ENCODE results near the gene CDKN1C. TPM values are rescaled to one million over a fixed set of nuclear protein-coding genes. Genes with fewer than 3 reads are reported as not detected.

Gene CDKN1C
- total and polyA plus RNA-seq, 12 donors = 17.7 to 817 (median 321) TPM

DNA sequence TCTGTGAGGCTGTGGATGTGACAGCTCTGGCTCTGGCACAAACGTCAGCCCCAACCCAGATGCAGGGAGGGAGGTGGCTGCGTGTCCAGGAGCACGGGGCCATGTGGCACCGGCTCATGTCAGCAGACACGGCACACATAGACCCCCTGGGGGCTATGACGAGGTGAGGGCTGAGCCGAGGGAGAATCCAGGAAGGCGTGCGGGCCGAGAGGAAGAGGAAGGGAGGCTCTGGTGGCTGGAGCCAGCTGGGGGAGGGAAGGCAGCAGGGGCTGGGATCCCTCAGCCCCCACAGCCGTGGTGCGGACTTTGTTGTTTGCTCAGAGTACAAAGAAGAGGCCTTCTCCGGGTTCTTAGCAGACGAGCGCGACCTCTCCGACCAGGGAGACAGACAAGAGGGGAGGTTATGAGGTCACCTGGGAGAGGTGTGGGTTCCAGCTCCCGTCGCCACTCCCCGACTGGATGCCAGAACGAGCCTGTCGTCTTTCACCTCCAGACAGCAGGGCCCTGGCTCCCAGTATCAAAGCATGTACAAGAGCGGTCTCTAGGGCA lies 46.1 kb downstream of the CDKN1C start:
- DNase-seq = no peak
- 78 to 91% (median 87%) methylated on average over 20 to 23 of the region's 23 CpGs for WGBS, 4 donors
- TF ChIP-seq CTCF (IDR thresholded peaks at IDR 0.05) = no peak
- no peak for TF ChIP-seq POLR2A (IDR thresholded peaks at IDR 0.05)
- peaks cover 6 to 8% of the 10 kb centered on the region in 2 donors for H3K4me1 ChIP-seq (replicated peaks in 1 of 2)
- no peaks in the 10 kb centered on the region for H3K27me3 ChIP-seq
- intact Hi-C loops (cut with DNase I) = no loop called here
- H3K4me3 ChIP-seq = no peak overlapping the region
- H3K9me3 ChIP-seq (replicated peaks in 1 of 3) = no peaks in the 10 kb centered on the region
- H3K36me3 ChIP-seq (replicated peaks in 1 of 2) = no peaks in the 10 kb centered on the region
- no peak overlapping the region for H3K27ac ChIP-seq

DNA sequence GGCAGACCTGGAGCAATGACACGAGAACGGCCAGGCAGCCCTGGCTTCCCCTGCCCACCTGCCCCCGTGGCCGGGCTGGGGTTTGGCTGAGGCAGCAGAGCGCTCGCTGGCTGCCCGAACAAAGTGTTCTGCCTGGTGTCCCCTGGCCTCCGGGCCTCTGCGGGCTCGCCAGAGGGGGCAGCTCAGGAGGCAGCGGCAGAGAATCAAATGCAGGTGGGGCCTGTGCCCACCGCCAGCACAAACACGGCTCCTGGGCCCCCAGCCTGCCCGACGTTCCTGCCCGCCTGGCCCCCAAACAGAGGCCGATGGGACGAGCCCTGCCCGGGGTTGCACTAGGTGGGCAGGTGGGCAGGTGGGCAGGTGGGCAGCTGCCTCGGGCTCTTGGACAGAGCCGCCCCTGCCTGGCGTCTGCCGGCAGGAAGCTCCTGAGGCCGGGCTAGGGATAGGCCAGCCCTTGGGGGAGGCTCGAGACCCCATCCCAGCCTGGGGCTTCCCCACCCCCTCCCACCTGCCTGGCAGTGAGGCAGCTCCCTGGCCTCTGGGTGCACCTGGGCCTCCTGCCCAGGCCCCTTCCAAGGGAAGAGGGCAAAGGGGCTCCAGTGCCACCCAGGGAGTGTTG lies 46.8 kb downstream of the CDKN1C start:
- H3K27ac ChIP-seq = no peak overlapping the region
- no peak overlapping the region for H3K4me3 ChIP-seq
- no peaks in the 10 kb centered on the region for H3K36me3 ChIP-seq (replicated peaks in 1 of 2)
- intact Hi-C loops (cut with DNase I) = no loop called here
- 94 to 100% (median 95%) methylated on average over 4 to 25 of the region's 25 CpGs; no CpG with 5 or more reads in 1 of the 4 donors for WGBS, 4 donors
- no peaks in the 10 kb centered on the region for H3K9me3 ChIP-seq (replicated peaks in 1 of 3)
- DNase-seq = no peak
- H3K4me1 ChIP-seq (replicated peaks in 1 of 2) = peaks cover 6 to 8% of the 10 kb centered on the region in 2 donors
- TF ChIP-seq CTCF (IDR thresholded peaks at IDR 0.05) = no peak
- TF ChIP-seq POLR2A (IDR thresholded peaks at IDR 0.05) = no peak
- H3K27me3 ChIP-seq = no peaks in the 10 kb centered on the region

- DNase-seq = no peak
- H3K27me3 ChIP-seq = no peaks in the 10 kb centered on the region
- H3K27ac ChIP-seq = no peak overlapping the region
- no peaks in the 10 kb centered on the region for H3K36me3 ChIP-seq (replicated peaks in 1 of 2)
- intact Hi-C loops (cut with DNase I) = no loop called here
- H3K4me1 ChIP-seq (replicated peaks in 1 of 2) = peaks cover 6 to 8% of the 10 kb centered on the region in 2 donors
- no peaks in the 10 kb centered on the region for H3K9me3 ChIP-seq (replicated peaks in 1 of 3)
- no peak for TF ChIP-seq POLR2A (IDR thresholded peaks at IDR 0.05)
- no peak for TF ChIP-seq CTCF (IDR thresholded peaks at IDR 0.05)
- WGBS, 4 donors = 66 to 76% (median 71%) methylated on average over 11 of the region's 11 CpGs
- H3K4me3 ChIP-seq = no peak overlapping the region
Measured at GRCh38 chr11:2838091-2838490, 47.5 kb downstream of the CDKN1C start.

DNA sequence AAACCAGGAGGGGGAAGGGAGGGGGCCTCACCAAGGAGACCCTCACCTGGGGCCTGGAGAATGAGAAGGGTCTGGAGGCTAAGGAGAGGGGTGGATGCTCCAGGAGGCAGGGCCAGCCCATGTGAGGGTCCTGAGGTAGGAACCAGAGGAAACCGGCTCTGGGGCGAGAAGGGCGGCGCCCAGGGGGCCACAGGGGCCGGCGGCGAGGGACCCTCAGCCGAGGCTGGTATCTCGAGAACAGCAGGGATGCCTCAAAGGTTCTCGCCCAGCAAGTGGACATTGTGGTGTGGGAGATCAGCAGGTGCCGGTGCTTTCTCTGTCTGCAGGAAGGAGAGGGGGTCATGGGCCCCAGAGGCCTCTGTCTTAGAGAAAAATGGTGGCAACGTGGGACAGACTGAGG lies 47.9 kb downstream of the CDKN1C start:
- no peak for TF ChIP-seq CTCF (IDR thresholded peaks at IDR 0.05)
- peaks cover 6 to 8% of the 10 kb centered on the region in 2 donors for H3K4me1 ChIP-seq (replicated peaks in 1 of 2)
- no peak for DNase-seq
- H3K27ac ChIP-seq = no peak overlapping the region
- WGBS, 4 donors = 82 to 86% (median 85%) methylated on average over 11 to 12 of the region's 12 CpGs
- H3K4me3 ChIP-seq = no peak overlapping the region
- intact Hi-C loops (cut with DNase I) = no loop called here
- H3K9me3 ChIP-seq (replicated peaks in 1 of 3) = no peaks in the 10 kb centered on the region
- H3K36me3 ChIP-seq (replicated peaks in 1 of 2) = no peaks in the 10 kb centered on the region
- no peaks in the 10 kb centered on the region for H3K27me3 ChIP-seq

Measured in adrenal gland (tissue), 12 donors.